Endothelial cell of umbilical vein (primary cell): ENCODE data around the gene CD33. TPM values are rescaled to one million over a fixed set of nuclear protein-coding genes. Genes with fewer than 3 reads are reported as not detected.

Source experiments
- BruUV-seq: library from RNA; stranded (reverse); fragments of 400-500 nt; replicated peaks from 2 replicates; lab custom pipeline; 2021; lab: Mats Ljungman, UMichigan
- CTCF ChIA-PET: fragments of 300-600, 350-600 bp; sonication (Branson Sonifier 250); formaldehyde crosslinking; loops from one replicate; lab custom pipeline; 2021; ENCODE audit warnings: antibody characterized with exemption, inconsistent platforms; lab: Charles Lee
- POLR2A ChIA-PET: fragments of 300-600, 350-600 bp; sonication (Branson Sonifier 250); formaldehyde crosslinking; loops from one replicate; lab custom pipeline; 2021; ENCODE audit warnings: antibody characterized with exemption, inconsistent platforms; lab: Charles Lee
- DNase-seq: peaks from one replicate; pipeline ENCODE4 v3.0.0-alpha.2; 2011; ENCODE audit warnings: low read depth, low spot score
- FAIRE-seq: peaks from 2 replicates; lab custom pipeline; 2011; peaks lifted over from hg19 to GRCh38; lab: Jason Lieb, UNC
- H2AFZ ChIP-seq: 2 replicates; pipeline ENCODE4 v1.6.0; 2012; ENCODE audit warnings: low read depth, low read length, control low read depth, inconsistent platforms
- H3K27ac ChIP-seq: 2 replicates; pipeline ENCODE4 v1.5.1; 2011; ENCODE audit warnings: low read depth, mild to moderate bottlenecking, control low read depth, low read length, moderate library complexity; ENCODE audit not compliant: insufficient read depth
- H3K27me3 ChIP-seq, 2 experiments: 2 replicates each; pipeline versions ENCODE4 v1.6.0 to v1.6.1; 2011; ENCODE audit warnings: low read length in 2 of 2, mixed read lengths in 1 of 2; ENCODE audit not compliant: control insufficient read depth in 2 of 2, insufficient read depth in 2 of 2
- H3K36me3 ChIP-seq, 2 experiments: 2 replicates in 1 of 2; 3 replicates in 1 of 2; pipeline ENCODE4 v1.5.1; 2011; ENCODE audit warnings: low read length in 2 of 2, mild to moderate bottlenecking in 1 of 2, moderate library complexity in 1 of 2; ENCODE audit not compliant: control insufficient read depth in 2 of 2, insufficient read depth in 2 of 2; ENCODE audit errors: extremely low read depth in 1 of 2
- H3K4me1 ChIP-seq: 3 replicates; pipeline ENCODE4 v1.5.1; 2011; ENCODE audit warnings: mild to moderate bottlenecking, low read length; ENCODE audit not compliant: control insufficient read depth, insufficient read depth; ENCODE audit errors: extremely low read depth
- H3K4me2 ChIP-seq: 2 replicates; pipeline ENCODE4 v1.6.1; 2011; ENCODE audit warnings: low read length, control low read depth, mixed read lengths; ENCODE audit not compliant: insufficient read depth
- H3K4me3 ChIP-seq, 3 experiments: fragments of 200-600 bp in 1 of 3; sonication (generic), shearing (Covaris generic) in 1 of 3; replicated peaks in 1 of 3; 2 replicates each; pipeline ENCODE4 v1.5.1; 2011 to 2016; ENCODE audit warnings: control low read depth in 3 of 3, low read length in 3 of 3, mild to moderate bottlenecking in 2 of 3, inconsistent platforms in 1 of 3, low read depth in 1 of 3, moderate library complexity in 1 of 3; ENCODE audit not compliant: insufficient read depth in 1 of 3
- H3K79me2 ChIP-seq: 2 replicates; pipeline ENCODE4 v1.6.0; 2012; ENCODE audit warnings: low read length, inconsistent platforms; ENCODE audit not compliant: control insufficient read depth, insufficient read depth
- H3K9ac ChIP-seq: replicated peaks from 2 replicates; pipeline ENCODE3; 2011; ENCODE audit warnings: low read length, control low read depth; ENCODE audit not compliant: insufficient read depth; ENCODE audit errors: extremely low read depth
- H3K9me1 ChIP-seq: replicated peaks from 3 replicates; pipeline ENCODE4 v1.6.0; 2011; ENCODE audit warnings: mild to moderate bottlenecking, low read length; ENCODE audit not compliant: control insufficient read depth, insufficient read depth; ENCODE audit errors: extremely low read depth
- H3K9me3 ChIP-seq: replicated peaks from 2 replicates; pipeline ENCODE4 v1.5.1; 2012; ENCODE audit warnings: low read length, inconsistent platforms; ENCODE audit not compliant: control insufficient read depth, insufficient read depth
- H4K20me1 ChIP-seq: replicated peaks from 2 replicates; pipeline ENCODE3; 2011; ENCODE audit warnings: mild to moderate bottlenecking, low read length; ENCODE audit not compliant: control insufficient read depth, insufficient read depth; ENCODE audit errors: extremely low read depth
- CTCF ChIP-seq, 2 donors: IDR thresholded peaks; 1 replicate in 1 of 2; 2 replicates in 1 of 2; pipeline ENCODE4 v1.5.1; 2011; ENCODE audit warnings: low read length in 2 of 2, mild to moderate bottlenecking in 2 of 2, moderate library complexity in 2 of 2, control low read depth in 1 of 2, inconsistent platforms in 1 of 2, low read depth in 1 of 2; ENCODE audit not compliant: insufficient read depth in 1 of 2; ENCODE audit errors: extremely low read depth in 1 of 2
- EZH2 ChIP-seq: IDR thresholded peaks from 2 replicates; pipeline ENCODE4 v1.6.1; 2012; ENCODE audit warnings: borderline replicate concordance, low read depth, mild to moderate bottlenecking, moderate library complexity, low read length, inconsistent platforms; ENCODE audit not compliant: severe bottlenecking
- FOS ChIP-seq: IDR thresholded peaks from 2 replicates; pipeline ENCODE4 v1.6.1; 2011; ENCODE audit warnings: mild to moderate bottlenecking, low read length, moderate library complexity, borderline replicate concordance; ENCODE audit not compliant: insufficient read depth
- GATA2 ChIP-seq: IDR thresholded peaks from 2 replicates; pipeline ENCODE4 v1.7.0; 2011; ENCODE audit warnings: low read depth, mild to moderate bottlenecking, moderate library complexity, mixed read lengths, low read length; ENCODE audit not compliant: insufficient read length, insufficient read depth
- JUN ChIP-seq: IDR thresholded peaks from 2 replicates; pipeline ENCODE4 v1.6.1; 2011; ENCODE audit warnings: borderline replicate concordance, low read depth; ENCODE audit not compliant: insufficient read length, insufficient read depth
- MAX ChIP-seq: IDR thresholded peaks from 2 replicates; pipeline ENCODE4 v1.6.1; 2011; ENCODE audit not compliant: insufficient read depth, insufficient read length
- MYC ChIP-seq: IDR thresholded peaks from one replicate; pipeline ENCODE4 v1.6.1; 2011; ENCODE audit warnings: mild to moderate bottlenecking, low read depth, low read length
- POLR2A ChIP-seq: IDR thresholded peaks from 2 replicates; pipeline ENCODE4 v1.6.1; 2012; ENCODE audit warnings: low read depth, mild to moderate bottlenecking, control low read depth, low read length
- POLR2AphosphoS5 ChIP-seq: IDR thresholded peaks from 2 replicates; pipeline ENCODE4 v1.6.1; 2012; ENCODE audit warnings: low read depth, mild to moderate bottlenecking, control low read depth, low read length, moderate library complexity; ENCODE audit not compliant: insufficient read depth
- dilution Hi-C: fragments of 300-500 bp; cut with MboI; formaldehyde crosslinking; loops from one replicate; pipeline ENCODE4 v1.15.0; 2019; ENCODE audit warnings: low sequenced_read_pairs; ENCODE audit not compliant: extremely low pct_ligation_motif_present
- intact Hi-C: fragments of 100-400 bp; cut with micrococcal nuclease; formaldehyde crosslinking; loops from one replicate; pipeline ENCODE4 v1.10.0; 2022
- polyA plus RNA-seq, 4 experiments: library from polyadenylated mRNA; depleted of rRNA in 3 of 4; stranded (reverse) in 3 of 4; unstranded in 1 of 4; fragments of >200 nt; gene quantifications; 2 replicates each; pipeline versions ENCODE4 v1.2.1 to v1.2.3, GENCODE V29; 2011 to 2012; ENCODE audit warnings: missing spikeins in 1 of 4
- total RNA-seq: library from RNA; stranded (reverse); gene quantifications from 2 replicates; pipeline ENCODE4 v1.2.3, GENCODE V29; 2021

Gene CD33
- total and polyA plus RNA-seq, 2 donors (not counting 3 experiments of a cell fraction or from before 2014, with no cell fraction given): not detected

- Histone ChIP-seq H3K9me3 (no peaks in the 10 kb centered on the region), H3K36me3 (no peaks in the 10 kb centered on the region), H3K9ac (no peak overlapping the region), H3K4me2 (no peak overlapping the region), H3K4me3 (no peak overlapping the region), H3K9me1 (no peaks in the 10 kb centered on the region), H2AFZ (no peak overlapping the region), H3K27me3 (no peaks in the 10 kb centered on the region), H4K20me1 (no peaks in the 10 kb centered on the region), H3K4me1 (no peaks in the 10 kb centered on the region), H3K79me2 (no peaks in the 10 kb centered on the region), H3K27ac (no peak overlapping the region)
- DNase-seq (no peak), FAIRE-seq (no peak)
- CTCF ChIA-PET: no interaction called here
- POLR2A ChIA-PET: no interaction called here
- intact Hi-C loops (no loop called here), dilution Hi-C loops (no loop called here)
- no TSS peak for BruUV-seq
- no peak for TF ChIP-seq EZH2
- TF ChIP-seq GATA2: no peak
- no peak for TF ChIP-seq MYC
- no peak for TF ChIP-seq POLR2AphosphoS5
- no peak for TF ChIP-seq MAX
- no peak for TF ChIP-seq JUN
- no peak for TF ChIP-seq CTCF (IDR thresholded peaks at IDR 0.05; ENCODE audit: extremely low read depth in 1 of 2, insufficient read depth in 1 of 2, low read depth in 1 of 2, low read length in 2 of 2)
- no peak for TF ChIP-seq FOS
- TF ChIP-seq POLR2A: no peak
Measured at GRCh38 chr19:51242881-51243630, 18.2 kb downstream of the CD33 start.
